SK-N-MC (cell line): ENCODE results near the gene PI4KA.
"Not testable (repeated sequence)": the region's sequence is repeated elsewhere in the genome, so short reads cannot be mapped to it uniquely, and the experiment has no call there.

ENCODE experiments used
- EZH2 ChIP-seq: fragments of 200-600 bp; sonication (generic); IDR thresholded peaks from one replicate; pipeline ENCODE4 v1.6.1; 2017; ENCODE audit warnings: antibody characterized with exemption
- FOXP2 ChIP-seq: optimal IDR thresholded peaks from 2 replicates; pipeline ENCODE3; 2011; ENCODE audit warnings: mild to moderate bottlenecking, moderate library complexity; ENCODE audit not compliant: insufficient read depth; ENCODE audit errors: extremely low read length, control extremely low read depth
- POLR2AphosphoS5 ChIP-seq: IDR thresholded peaks from 2 replicates; pipeline ENCODE4 v1.6.1; 2012; ENCODE audit warnings: mild to moderate bottlenecking, low read depth, low read length, borderline replicate concordance

DNA sequence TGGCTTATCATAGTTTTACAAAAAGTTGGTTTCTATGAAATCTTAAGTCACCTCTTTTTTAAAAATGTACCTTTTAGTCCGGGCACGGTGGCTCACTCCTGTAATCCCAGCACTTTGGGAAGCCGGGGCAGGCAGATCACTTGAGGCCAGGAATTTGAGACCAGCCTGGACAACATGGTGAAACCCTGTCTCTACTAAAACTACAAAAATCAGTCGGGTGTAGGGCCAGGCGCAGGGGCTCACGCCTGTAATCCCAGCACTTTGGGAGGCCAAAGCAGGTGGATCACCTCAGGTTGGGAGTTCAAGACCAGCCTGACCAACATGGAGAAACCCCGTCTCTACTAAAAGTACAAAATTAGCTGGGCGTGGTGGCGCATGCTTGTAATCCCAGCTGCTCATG is 158.8 kb downstream of the PI4KA start:
- not testable (repeated sequence) for TF ChIP-seq EZH2, POLR2AphosphoS5, FOXP2
